HG03064 (cell line): ENCODE results near the gene ZNF496.
"Not testable (repeated sequence)": the region's sequence is repeated elsewhere in the genome, so short reads cannot be mapped to it uniquely, and the experiment has no call there.

ENCODE experiments used
- ATAC-seq: cut with Tn5 transposase; IDR thresholded peaks from one replicate; pipeline ENCODE4 v1.9.1; 2021; ENCODE audit warnings: low read depth; ENCODE audit not compliant: unreplicated experiment

The ZNF496 gene

DNA sequence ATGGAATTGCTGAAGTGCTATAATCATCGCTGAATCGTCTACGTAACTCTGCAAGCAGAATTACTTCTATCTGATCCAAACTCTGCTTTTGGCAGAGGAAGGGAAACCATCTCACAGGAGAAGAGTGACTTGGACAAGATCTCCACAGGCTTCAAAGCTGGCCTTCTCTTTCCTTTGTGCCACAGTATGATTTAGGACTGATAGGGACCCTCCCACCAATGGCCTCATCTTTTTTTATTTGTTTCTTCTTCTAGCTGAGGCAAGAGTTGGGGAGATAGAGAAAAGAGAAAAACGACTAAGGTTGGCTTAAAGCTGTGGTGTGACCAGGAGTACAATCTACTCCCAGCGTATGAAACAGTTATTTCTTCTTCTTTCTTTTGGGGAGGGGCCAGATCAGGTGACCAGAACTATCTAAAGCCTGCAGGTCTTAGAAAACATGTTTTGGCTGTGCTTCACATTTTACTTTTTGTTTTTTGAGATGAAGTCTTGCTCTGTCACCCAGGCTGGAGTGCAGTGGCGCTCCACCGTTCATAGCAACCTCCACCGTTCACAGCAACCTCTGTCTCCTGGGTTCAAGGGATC is 35.0 kb downstream of the ZNF496 start:
- no peak for ATAC-seq

DNA sequence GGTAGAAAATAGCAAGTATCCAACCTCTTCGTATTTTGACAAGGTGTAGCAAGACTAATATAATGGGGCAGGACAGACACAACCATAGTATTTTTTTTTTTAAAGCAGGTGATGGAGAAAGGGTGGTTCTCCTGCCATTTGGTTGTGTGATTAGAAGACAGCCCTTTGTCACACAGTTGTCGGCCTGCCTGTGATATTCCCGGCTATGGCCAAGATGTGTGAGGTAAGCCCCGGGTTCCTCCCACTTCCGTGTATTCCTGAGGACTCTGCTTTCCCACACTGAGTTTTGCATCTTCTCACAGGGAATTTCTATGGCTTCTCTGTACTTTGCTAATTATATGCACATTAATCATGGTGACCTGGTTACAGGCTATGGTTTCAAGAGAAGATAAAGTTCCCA is 35.9 kb downstream of the ZNF496 start:
- ATAC-seq: no peak

DNA sequence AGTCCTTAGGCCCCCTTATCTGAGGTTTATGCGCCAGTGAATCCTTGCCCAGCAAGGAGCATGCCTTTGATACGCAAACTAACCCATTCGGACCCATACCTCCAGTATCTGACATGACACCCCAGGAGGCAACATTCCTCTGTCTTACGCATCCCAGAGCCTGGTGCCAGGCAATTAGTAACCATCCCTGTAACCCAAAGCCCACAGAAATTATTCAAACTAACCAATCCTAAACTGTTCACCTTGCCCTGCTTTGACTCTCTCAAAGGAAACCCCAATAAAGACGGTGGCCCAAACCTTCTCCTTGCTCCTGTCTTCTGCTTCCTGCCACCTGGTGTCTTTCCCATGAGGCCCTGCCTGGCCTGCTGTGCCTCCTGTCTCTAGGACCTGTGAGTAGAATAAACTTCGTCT is 36.4 kb downstream of the ZNF496 start:
- ATAC-seq: no peak

DNA sequence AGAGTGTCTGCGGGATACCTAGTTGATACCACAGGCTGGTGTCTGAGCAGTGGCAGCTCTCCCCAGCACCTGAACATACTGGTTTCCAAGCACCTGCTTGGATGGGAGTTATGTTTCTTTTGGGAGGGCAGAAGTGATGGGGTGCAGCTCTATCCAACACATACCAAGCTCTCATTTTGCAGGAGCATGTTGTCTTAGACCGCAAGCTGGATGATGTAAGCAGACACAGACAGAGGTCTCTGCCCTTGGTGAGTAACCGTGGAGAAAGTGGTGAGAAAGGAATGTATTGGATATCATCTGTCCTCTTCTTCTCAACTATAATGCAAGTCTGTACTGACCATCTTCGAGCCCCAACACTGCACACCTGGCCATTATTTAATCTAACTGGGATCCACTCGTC is 37.4 kb downstream of the ZNF496 start:
- no peak for ATAC-seq

DNA sequence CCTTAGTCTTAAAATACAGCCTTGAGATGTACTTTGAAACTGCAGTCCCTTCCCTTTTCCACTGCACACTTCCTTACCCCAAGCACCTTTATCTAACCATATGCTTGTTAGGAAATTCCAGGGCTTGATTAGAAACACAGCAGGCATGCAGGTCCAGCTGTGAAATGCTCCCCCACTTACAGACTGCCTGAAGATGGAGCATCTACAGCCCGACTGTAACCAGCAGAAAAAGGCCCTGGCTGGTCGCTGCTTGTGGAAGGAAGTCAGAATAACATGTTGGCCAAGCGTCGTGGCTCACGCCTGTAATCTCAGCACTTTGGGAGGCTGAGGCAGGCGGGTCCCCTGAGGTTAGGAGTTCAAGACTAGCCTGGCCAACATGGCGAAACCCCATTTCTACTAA is 38.6 kb downstream of the ZNF496 start:
- no peak for ATAC-seq

DNA sequence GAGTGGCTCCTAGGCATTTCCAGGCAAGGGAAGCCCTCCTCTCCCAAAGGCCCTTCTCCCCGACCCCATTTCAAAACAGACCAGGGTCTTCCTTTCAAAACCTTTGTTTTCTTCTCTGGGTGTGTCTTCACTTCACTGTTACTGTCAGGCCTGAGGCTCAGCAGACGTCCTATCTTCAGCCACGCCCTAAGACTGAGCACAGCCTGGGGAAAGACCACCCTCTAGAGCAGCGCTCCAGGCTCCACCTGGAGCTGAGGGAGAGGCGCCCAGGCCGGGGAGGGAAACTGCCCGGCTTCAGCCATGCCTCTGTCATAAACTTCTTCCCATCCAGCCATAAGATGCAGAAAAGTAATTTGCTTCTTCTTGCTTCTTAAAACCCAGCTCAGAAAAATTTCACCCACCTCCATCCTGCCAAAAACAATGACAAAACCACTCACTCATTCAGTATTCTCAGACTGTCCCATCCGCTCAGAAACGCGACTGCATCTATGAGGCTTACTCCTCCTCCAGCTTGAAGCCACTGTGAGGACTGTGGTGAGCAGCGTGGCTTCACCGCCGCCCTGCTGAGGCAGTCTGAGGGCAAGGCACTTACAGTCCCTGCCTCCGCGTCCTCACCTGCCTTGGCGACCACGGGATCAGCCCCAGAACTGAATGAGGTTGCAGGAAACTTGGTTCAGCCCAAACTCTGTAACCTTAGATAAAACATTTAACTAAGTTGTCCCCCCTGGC is 39.7 kb downstream of the ZNF496 start:
- ATAC-seq: no peak

DNA sequence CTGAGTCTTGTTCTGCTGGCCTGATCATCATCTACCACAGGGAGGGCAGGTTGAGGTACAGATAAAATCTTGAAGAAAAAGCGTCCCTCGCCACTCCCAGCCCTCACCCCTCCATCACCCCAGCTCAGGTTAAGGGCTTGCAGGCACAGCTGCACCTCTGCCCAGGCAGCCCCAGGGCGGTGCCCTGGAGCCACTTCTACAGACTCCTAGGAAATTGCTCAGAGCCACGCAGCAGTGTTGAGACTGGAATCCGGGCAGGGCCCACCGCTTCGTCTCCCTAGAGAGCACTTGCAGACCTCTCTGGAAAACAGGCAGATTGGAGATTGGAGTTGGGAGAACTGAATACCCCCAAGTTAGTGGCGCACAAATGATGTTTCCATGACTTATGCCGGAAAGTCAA is 40.5 kb downstream of the ZNF496 start:
- ATAC-seq: no peak

DNA sequence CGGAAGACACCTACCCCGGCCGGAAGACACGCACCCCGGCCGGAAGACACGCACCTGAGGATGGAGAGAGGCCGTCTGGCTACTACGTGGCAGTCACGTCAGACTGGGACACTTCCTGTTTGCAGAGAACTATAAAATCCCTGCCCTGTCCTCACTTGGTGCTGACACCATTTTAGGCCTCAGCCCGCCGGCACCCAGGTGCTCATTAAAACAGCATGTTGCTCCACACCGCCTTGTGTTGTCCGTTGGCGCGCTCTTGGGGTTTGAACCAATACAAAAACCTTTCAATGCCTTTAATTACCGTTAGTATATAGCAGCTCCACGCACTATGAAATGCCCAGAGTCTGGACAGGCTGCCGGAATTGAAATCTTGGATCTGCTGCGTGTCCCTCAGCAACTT is 41.1 kb downstream of the ZNF496 start:
- no peak for ATAC-seq

DNA sequence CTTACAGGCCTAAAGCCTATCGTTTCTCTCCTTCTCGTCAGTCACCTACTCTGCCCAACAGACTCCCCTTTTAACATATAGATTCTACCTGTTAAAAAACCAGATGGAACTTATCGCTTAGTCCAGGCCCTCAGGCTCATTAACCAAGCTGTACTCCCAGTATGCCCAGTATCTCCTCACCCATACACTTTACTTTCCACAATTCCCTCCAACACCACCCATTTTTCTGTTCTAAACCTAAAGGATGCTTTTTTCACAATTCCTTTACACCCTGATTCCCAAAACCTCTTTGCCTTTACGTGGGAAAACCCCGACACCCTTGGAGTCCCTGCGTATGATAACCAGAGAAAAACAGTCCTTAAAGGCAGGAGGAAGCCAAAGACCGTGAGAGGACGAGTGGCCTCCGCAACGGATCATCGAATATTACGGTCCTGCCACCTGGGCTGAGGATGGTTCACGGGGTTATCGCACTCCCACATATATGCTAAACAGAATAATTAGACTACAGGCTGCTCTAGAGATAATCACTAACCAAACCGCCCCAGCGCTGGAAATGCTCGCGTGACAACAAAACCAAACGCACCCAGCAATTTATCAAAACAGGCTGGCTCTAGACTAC is 42.3 kb downstream of the ZNF496 start:
- ATAC-seq: not testable (repeated sequence)

DNA sequence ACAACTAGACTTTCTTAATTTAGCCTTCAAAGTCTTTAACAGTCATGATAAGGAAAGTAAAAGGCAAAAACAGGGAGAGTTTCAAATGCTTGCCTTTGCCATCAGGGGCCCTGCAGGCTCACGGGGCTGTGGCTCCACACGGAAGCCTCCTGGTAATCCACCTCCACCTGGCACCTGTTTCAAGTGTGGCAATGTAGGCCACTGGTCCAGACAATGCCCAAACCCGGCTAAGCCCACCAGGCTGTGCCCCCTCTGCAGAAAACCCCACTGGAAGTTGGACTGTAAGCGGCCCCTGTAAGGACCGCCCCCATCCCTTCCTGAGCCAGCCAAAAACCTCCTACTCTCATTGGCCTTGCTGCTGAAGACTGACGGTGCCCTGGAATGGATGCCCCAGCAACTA is 43.3 kb downstream of the ZNF496 start:
- no peak for ATAC-seq

DNA sequence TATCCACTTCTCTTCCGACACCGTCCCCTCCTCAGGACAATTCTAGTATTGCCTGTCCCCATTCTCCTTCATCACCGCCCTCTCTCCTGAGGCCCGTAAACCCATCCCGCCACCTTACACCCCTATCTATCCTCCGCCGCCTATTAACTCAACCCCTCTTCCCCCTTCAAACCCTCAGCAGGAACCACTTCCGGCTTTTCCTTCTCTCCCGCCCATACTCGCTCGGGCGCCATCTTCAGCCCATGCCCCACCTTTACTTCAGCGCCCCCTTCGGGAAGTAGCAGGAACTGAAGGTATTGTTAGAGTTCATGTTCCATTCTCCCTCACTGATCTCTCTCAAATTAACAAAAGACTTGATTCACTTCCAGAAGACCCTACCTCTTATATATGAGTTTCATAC is 44.2 kb downstream of the ZNF496 start:
- ATAC-seq: no peak

DNA sequence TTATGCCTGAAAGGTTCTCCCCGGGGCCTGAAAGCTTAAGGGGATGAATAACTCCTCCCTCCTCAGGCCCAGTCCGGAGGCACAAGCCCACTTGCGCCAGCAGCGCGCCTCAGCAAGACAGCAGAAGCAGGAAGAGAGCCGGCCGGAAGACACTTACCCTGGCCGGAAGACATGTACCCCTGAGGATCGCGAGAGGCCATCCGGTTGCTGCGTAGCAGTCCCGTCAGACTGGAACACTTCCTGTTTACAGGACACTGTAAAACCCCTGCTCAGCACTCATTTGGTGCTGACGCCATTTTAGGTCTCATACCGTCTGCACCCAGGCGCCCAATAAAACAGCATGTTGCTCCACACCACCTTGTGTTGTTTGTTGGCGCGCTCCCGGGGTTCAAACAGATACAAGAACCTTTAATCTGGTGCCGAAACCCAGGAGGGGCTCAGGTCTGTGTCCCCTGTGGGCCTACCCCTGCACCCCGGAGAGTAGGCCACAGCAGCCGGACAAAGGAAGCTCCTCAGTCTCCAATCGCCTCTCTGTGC is 45.5 kb downstream of the ZNF496 start:
- no peak for ATAC-seq

DNA sequence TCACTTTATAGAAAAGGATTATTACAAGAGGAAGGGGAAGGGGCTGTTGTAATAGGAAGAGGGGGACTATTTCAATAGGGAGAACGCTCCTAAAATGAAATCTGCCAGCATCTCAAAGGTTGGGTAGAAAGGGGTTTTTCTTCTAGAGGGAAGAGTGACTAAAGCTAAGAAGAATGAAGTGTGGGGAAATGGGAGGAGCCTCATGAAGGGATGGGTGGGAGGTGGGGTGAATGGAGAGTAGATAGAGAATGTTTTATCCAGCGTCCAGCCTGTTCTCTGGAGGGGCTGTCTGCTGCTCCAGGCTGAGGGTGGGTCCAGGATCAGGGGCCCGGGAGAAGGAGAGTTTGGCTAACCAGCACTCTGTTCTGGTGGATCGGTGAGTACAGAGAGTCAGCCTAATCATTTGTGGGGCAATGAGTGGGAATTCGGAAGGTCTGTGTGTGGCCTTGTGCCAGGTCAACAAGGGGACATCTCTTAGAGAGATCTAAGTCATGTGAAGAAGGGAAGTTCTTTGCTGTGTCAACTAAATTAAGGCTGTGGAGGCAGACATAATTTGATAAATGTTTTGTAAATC is 50.6 kb downstream of the ZNF496 start:
- ATAC-seq: no peak

DNA sequence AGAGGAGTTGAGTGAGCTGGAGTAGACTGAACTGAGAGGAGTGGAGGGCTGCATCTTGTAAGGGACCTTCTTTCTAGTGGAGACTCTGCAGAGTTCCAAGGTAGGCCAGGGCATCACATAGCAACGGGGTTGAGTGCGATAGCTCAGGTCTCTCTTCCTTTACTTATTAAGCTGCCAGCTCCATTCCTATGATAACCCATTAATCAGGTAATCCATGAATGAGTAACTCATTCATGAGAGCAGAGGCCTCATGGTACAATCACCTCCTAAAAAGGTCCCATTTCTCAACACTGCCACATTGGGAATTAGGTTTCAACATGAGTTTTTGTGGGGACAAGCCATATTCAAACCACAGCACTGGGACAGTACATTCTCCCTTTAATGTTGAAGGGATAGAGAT is 54.5 kb downstream of the ZNF496 start:
- ATAC-seq: no peak

DNA sequence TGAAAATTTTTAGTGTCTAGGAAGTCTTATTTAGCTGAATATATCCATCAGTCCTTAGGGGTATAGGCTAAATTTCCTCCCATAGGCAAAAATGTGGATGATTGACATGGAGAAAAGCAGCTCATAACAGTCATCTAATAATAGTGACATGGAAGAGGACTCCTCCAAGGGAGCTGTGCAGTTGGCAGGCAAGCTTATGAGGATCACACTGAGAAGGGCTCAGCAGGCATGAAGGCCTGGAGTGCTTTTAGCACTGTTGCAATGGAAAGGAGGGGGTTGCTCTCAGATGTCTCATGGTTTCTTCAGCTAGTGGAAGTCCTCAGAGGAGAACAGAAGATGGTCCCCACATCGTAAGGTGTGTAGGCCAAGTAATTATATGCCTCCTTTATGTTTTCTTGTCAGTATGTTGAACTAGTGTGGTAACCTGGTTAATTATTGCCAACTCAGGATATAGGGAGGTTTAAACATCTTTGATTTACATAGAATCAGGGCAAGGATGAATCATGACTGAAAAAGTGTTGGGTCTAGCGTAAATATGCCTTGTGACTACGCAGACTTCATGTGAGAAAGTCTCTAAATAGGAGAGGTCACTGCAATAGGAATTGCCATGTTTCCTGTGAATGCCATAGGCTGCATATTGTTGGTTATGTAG is 56.9 kb downstream of the ZNF496 start:
- ATAC-seq: no peak

DNA sequence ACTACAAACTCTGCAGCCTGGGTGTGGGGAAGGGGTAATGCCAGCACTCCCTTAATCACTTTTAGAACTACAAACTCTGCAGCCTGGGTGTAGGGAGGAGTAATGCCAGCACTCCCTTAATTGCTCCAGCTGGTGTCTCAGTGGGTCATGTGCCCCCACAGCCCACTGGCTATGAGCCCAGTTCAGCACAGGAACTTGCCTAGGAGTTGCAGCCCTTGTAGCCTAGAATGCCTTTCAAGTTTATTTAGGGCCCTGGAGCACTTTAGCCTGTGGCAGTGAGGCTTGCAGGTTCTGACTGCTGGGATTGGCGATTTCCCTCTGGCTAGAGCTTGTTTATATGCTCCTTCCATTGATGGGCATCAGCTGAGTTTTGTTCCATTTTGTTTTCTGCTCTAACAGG is 58.7 kb downstream of the ZNF496 start:
- no peak for ATAC-seq

DNA sequence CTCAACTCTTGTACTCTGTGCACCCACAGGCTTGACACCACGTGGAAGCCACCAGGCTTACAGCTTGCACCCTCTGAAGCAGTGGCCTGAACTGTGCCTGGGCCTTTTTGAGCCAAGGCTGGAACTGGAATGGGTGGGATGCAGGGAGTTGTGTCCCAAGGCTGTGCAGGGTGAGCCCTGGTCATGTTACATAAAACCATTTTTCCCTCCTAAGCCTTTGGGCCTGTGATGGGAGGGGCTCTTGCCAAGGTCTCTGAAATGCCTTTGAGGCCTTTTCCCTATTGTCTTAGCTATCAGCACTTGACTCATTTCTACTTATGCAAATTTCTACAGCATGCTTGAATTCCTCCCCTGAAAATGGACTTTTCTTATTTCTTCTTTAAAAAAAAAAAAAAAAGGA is 61.7 kb downstream of the ZNF496 start:
- ATAC-seq: no peak

DNA sequence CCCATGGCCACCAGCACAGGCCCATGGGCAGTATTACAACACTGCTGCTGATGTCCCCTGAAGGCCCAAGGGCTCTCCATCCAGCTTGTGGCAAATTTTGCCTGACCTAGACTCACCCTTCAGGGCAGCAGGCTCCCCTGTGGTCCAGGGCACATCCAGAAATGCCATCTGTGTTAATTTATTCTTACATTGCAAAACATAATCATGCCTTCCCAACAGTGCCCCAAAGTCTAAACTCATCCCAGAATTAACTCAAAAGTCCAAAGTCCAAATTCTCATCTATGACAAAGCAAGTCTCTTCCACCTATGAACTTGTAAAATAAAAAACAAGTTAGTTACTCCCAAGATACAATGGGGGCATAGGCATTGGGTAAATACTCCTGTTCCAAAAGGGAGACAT is 62.5 kb downstream of the ZNF496 start:
- no peak for ATAC-seq

DNA sequence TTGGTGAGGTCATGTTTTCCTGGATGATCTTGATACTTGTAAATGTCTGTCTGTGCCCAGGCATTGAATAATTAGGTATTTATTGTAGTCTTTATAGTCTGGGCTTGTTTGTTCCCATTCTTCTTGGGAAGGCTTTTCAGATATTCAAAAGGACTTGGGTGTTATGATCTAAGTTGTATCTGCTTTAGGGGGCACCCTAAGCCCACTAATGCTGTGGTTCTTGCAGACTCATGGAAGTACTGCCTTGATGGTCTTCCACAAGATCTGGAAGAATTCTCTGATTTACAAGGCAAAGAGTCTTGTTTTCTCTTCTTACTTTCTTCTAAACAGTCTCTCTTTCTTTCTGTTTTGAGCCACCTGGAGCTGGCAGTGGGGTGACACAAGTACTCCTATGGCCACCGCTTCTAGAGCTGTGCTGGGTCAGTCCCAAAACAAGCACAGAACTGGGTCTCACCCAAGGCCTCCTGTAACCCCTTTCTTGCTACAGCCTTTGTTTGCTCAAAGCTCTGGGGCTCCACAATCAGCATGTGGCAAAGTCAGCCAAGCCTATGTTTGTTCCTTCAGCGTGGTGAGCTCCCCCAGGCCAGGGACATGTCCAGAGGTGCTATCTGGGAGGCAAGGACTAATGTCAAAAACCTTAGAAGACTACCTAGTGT is 63.1 kb downstream of the ZNF496 start:
- ATAC-seq: no peak

DNA sequence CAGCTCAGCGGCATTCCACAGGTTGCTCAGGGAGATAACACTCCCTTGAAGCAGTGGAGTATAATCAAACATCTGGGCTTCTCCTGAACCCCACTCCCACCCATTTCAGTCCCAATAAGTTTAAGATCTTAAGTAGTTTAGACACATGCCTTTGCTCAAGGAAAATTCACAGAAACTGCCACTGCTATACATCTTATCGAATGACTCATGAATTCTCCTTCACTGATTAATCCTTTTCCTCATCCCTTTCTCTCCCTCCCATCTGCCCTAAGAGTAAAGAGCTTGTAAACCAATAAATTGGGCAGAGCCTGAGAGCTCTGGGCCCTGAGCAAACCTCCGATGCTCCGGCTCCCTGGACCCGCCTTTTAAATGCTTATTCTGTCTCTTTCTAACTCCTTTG is 65.6 kb downstream of the ZNF496 start:
- ATAC-seq: no peak

DNA sequence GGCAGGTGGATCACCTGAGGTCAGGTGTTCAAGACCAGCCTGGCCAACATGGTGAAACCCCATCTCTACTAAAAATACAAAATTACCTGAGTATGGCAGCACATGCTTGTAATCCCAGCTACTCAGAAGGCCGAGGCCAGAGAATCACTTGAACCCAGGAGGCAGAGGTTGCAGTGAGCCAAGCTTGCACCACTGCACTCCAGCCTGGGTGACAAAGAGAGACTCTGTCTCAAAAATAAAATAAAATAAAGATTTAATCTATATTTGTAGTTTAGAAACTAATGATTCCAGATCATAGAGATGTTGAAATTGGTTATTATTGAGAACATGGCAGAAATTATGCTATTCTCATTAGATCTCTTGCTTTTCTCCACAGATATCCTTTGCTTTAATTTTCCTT is 75.9 kb downstream of the ZNF496 start, which contains the start of gene VN1R5:
VN1R5 (plus strand) TSS at position 301 of the 400 bp plus-strand sequence.
- not testable (repeated sequence) for ATAC-seq
